ENCODE results near the gene CCL16.
A peak's percentile ranks its signal among the peaks of the same experiment; 100 is the strongest.

The CCL16 gene

DNA sequence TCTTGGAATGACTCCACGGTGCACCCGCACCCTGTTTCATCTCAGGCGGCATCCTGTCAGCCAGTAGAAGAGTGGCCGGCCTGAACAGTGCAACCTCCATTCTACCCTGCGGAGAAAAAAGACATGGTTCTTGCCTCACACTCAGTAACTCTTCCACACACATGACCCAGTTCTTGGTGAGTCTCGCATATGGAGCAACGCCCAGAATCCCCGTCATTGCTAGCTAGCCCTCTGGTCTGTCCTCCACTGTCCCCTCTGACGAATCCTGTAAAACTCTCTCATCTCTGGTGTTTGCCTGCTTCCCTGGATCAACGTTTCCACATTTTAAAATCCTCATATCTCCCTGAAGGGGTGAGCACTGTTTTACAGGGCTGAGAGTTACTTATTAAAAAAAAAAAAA lies 46.5 kb downstream of the CCL16 start:
- DNase-seq = no peak

DNA sequence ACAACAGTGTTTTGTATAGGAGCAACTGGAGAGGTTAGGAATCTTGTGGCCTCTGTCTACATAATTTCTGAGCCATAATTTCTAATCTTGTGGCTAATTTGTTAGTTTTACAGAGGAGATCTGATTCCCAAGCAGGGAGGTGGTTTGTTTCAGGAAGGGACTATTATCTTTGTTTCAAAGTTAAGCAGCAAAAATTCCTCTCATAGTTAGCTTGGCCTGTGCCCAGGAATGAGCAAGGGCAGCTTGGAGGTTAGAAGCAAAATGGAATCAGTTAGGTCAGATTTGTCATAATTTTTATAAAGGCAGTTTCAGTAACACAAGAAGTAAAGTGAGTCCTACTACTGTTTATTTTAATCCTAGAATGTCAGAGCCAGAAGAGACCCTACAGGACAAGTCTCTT lies 48.7 kb downstream of the CCL16 start:
- DNase-seq = no peak

DNA sequence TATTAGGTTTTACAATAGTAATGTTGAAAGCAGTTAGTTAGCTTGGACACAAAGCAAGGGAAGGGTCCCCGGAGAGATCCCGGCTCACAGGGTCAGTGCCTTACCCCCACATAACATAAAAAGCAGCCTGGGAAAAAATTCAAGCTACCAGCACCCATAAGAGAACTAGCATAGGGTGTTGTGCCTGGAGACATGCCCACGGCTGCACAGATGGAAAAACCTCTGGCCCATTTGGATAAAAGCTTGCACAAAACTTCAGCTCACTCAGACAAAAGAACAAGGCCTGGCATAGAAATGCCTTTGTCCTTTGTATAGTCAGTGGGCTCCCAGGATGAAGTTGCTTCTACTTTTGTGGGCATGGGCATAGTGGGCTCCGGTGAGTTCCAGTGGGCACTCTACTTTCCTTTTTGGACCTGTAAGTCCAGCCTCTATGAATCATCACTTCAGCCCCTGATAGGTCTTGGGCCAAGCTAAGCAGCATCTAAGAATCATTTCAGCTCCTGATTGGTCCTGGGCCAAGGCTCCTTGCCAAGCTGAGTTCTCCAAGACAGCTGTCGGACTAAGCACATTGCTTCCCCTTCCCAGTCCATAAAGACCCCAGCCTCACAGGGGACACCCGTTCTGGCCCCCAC lies 49.4 kb downstream of the CCL16 start:
- DNase-seq = no peak

DNA sequence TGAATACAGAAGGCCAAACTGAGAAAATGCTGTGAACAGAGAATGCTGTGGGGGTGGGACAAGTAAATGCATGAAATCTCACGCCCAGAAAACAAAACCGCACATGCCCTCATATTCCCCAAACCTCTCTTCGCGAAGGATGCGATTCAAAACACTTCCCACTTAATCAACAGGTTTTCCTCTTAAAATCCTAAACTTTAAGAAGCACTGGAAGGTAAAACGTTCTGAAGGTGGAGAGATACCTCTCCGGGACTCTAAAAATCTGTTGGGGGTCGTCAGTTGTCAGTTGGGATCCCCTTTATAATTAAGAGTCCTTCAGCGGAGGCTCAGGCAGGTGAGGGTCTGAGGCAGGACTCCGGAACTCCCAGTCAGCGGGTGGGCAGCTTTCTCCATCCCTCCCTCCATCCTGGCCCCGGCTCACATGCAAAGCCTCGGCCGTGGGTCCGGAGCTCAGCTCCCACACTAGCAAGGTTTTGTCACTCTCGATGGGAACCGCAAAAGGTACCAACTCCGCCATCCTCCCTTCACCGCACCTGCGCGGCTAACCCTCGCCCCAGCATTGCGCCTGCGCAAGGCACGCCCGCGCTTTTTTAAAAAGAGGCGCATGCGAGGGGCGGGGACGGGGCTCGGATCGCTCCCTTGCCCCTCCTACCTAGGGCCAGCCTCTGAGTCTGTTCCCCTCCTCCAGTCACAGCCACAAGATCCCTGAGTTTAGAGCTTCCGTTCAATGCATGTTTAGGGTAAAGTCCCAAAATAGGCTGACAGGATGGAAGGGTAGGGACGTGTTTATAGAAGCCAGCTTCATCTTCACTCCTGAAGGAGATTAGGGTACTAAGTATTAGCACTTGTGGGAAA lies 50.9 kb downstream of the CCL16 start, which contains the start of gene RDM1:
Gene RDM1, minus strand, starts transcription at position 563 of the 855 bp plus-strand sequence. Its CDS starts 46 bp downstream, at position 517.
- DNase-seq = peak; percentile 84

DNA sequence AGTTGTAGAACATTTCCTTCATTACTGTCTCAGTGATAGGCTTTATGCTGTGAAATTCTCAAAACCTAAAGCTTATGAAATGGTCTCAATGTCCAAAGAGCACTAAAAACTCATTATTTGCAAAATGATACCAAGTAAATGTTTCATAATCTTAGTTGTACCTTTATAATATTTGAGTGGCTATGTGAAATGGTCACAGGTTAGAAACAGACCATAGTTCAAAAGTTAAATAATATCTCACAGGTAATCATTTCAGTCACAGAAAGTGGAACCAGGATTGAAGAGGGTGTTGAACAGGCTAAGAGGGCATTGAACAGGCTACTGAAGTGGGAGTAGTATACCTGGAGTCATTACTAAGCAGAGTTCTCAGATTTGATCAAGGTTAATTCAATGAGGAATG lies 53.6 kb downstream of the CCL16 start:
- DNase-seq = no peak

Data from CD4-positive, alpha-beta T cell treated with Interleukin-12 subunit alpha and Interleukin-12 subunit beta, for 1 hour (primary cell).